OCI-LY3 (cell line): ENCODE measurements around the gene RFTN2.

ENCODE experiments used
- H2AFZ ChIP-seq: fragments of 200-600, 300-600 bp; shearing (Covaris generic); 2 replicates; pipeline ENCODE4 v1.6.0; 2014; ENCODE audit warnings: antibody characterized with exemption, low read depth, low read length
- H3K27ac ChIP-seq: fragments of 200-600, 300-600 bp; sonication (generic); 2 replicates; pipeline ENCODE4 v1.5.1; 2014; ENCODE audit warnings: mild to moderate bottlenecking, low read length, moderate library complexity, mixed read lengths
- H3K27me3 ChIP-seq: fragments of 200-600, 300-600 bp; sonication (generic); 2 replicates; pipeline ENCODE4 v1.6.1; 2014; ENCODE audit warnings: low read depth, low read length, mixed read lengths
- H3K36me3 ChIP-seq: fragments of 200-600, 300-600 bp; sonication (generic); replicated peaks from 2 replicates; pipeline ENCODE3; 2014; ENCODE audit warnings: low read depth, low read length, mixed read lengths
- H3K4me1 ChIP-seq: fragments of 300-600, 200-600 bp; sonication (generic); 2 replicates; pipeline ENCODE4 v1.6.1; 2014; ENCODE audit warnings: low read length, mixed read lengths
- H3K4me2 ChIP-seq: fragments of 200-600, 300-600 bp; sonication (generic); 2 replicates; pipeline ENCODE4 v1.6.1; 2014; ENCODE audit warnings: low read length, mixed read lengths
- H3K4me3 ChIP-seq: fragments of 300-600, 200-600 bp; sonication (generic); 2 replicates; pipeline ENCODE4 v1.5.1; 2014; ENCODE audit warnings: antibody characterized with exemption, mild to moderate bottlenecking, low read length, moderate library complexity
- H3K79me2 ChIP-seq: fragments of 300-600, 200-600 bp; shearing (Covaris generic); 2 replicates; pipeline ENCODE4 v1.6.1; 2014; ENCODE audit warnings: mild to moderate bottlenecking, low read length, mixed read lengths
- H3K9ac ChIP-seq: fragments of 300-600, 200-600 bp; shearing (Covaris generic); 2 replicates; pipeline ENCODE4 v1.6.0; 2014; ENCODE audit warnings: mild to moderate bottlenecking, low read length, moderate library complexity
- H3K9me3 ChIP-seq: fragments of 200-600, 300-600 bp; shearing (Covaris generic); 2 replicates; pipeline ENCODE4 v1.6.1; 2014; ENCODE audit warnings: low read length, mixed read lengths; ENCODE audit not compliant: insufficient read depth
- H4K20me1 ChIP-seq: fragments of 200-600, 300-600 bp; sonication (generic); 2 replicates; pipeline ENCODE4 v1.6.1; 2016; ENCODE audit warnings: low read length, mixed read lengths; ENCODE audit not compliant: insufficient read depth
- EZH2phosphoT487 ChIP-seq: fragments of 200-600 bp; shearing (Covaris generic); IDR thresholded peaks from 2 replicates; pipeline ENCODE4 v1.6.1; 2018; ENCODE audit warnings: antibody characterized with exemption, mixed run types, low read depth
- TF ChIP-seq, protein P1 (sequence below): fragments of 200-600, 300-600 bp; sonication (generic); IDR thresholded peaks from 2 replicates; pipeline ENCODE4 v1.5.1; 2014; ENCODE audit warnings: antibody characterized with exemption, low read length, low read depth

RFTN2 gene

GRCh38 chr2:197674060-197674459 is 1.3 kb downstream of the RFTN2 start:
- Histone ChIP-seq H3K4me2 (no peak overlapping the region), H3K9me3 (no peaks in the 10 kb centered on the region), H3K4me3 (no peak overlapping the region), H3K79me2 (no peaks in the 10 kb centered on the region), H3K9ac (no peak overlapping the region), H3K27ac (no peak overlapping the region), H3K36me3 (no peaks in the 10 kb centered on the region), H4K20me1 (no peaks in the 10 kb centered on the region), H3K4me1 (no peaks in the 10 kb centered on the region), H2AFZ (no peak overlapping the region), H3K27me3 (no peaks in the 10 kb centered on the region)
- TF ChIP-seq, protein P1, sequence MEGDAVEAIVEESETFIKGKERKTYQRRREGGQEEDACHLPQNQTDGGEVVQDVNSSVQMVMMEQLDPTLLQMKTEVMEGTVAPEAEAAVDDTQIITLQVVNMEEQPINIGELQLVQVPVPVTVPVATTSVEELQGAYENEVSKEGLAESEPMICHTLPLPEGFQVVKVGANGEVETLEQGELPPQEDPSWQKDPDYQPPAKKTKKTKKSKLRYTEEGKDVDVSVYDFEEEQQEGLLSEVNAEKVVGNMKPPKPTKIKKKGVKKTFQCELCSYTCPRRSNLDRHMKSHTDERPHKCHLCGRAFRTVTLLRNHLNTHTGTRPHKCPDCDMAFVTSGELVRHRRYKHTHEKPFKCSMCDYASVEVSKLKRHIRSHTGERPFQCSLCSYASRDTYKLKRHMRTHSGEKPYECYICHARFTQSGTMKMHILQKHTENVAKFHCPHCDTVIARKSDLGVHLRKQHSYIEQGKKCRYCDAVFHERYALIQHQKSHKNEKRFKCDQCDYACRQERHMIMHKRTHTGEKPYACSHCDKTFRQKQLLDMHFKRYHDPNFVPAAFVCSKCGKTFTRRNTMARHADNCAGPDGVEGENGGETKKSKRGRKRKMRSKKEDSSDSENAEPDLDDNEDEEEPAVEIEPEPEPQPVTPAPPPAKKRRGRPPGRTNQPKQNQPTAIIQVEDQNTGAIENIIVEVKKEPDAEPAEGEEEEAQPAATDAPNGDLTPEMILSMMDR = no peak
- TF ChIP-seq EZH2phosphoT487 = no peak

DNA sequence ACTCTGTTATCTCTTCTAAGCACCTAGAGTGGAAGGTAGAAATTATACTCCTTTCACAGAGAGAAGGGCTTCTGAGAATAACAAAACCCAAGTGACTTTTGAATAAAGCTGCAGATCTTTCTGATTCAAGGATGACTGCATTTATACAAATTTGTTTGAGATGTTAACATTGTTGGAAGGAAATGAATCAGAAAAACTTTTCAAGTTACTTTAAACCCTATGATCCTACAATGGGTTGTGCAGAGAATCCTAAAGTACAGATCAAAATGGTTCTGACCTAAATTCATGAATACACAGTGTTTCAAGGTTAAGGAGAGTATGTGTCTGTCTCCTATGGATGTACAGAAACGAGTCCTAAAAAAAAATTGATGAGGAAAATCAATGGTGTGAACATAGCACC is 1.8 kb downstream of the RFTN2 start:
- no peak overlapping the region for H3K4me2 ChIP-seq

GRCh38 chr2:197673106-197673505 is 2.3 kb downstream of the RFTN2 start:
- no peak overlapping the region for H3K9ac ChIP-seq
- no peaks in the 10 kb centered on the region for H3K79me2 ChIP-seq
- TF ChIP-seq, protein P1 = no peak
- TF ChIP-seq EZH2phosphoT487 = no peak
- no peak overlapping the region for H3K27ac ChIP-seq
- H4K20me1 ChIP-seq = no peaks in the 10 kb centered on the region
- H3K4me1 ChIP-seq = no peaks in the 10 kb centered on the region
- H3K9me3 ChIP-seq = no peaks in the 10 kb centered on the region
- H3K4me3 ChIP-seq = no peak overlapping the region
- no peaks in the 10 kb centered on the region for H3K36me3 ChIP-seq
- no peaks in the 10 kb centered on the region for H3K27me3 ChIP-seq
- no peak overlapping the region for H3K4me2 ChIP-seq
- no peak overlapping the region for H2AFZ ChIP-seq

More for the DNA sequence above, 1.8 kb downstream of the RFTN2 start:
- no peaks in the 10 kb centered on the region for H3K9me3 ChIP-seq
- H3K27me3 ChIP-seq = no peaks in the 10 kb centered on the region
- H3K4me3 ChIP-seq = no peak overlapping the region
- H3K27ac ChIP-seq = no peak overlapping the region
- H2AFZ ChIP-seq = no peak overlapping the region
- H3K9ac ChIP-seq = no peak overlapping the region
- TF ChIP-seq, protein P1 = no peak
- no peak for TF ChIP-seq EZH2phosphoT487
- H3K36me3 ChIP-seq = no peaks in the 10 kb centered on the region
- H3K4me1 ChIP-seq = no peaks in the 10 kb centered on the region
- H4K20me1 ChIP-seq = no peaks in the 10 kb centered on the region
- no peaks in the 10 kb centered on the region for H3K79me2 ChIP-seq

DNA sequence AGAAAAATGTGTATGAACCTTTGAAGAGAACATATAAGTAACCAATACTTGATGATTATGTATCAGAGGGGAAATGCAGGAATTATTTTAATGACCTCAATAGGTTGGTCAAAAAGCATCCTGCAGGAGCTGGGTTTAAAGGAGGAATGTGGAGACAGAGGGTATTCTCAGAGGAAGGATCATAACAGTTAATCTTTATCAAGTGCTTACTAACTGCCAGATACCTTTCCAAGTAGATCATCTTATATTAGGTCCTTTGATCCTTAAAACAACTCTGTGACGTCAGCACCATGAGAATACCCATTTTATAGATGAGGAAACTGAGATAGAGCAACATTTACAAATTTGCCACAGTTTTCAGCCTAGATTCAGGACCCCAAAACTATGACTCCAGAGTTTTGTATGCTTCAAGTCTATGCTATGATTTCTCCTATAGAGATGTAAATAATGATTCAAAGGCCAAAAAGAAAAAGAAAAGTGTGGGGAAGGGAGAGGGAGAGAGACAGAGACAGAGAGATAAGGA is 3.0 kb downstream of the RFTN2 start:
- H3K4me1 ChIP-seq = no peaks in the 10 kb centered on the region
- no peak overlapping the region for H3K9ac ChIP-seq
- H3K79me2 ChIP-seq = no peaks in the 10 kb centered on the region
- no peaks in the 10 kb centered on the region for H3K27me3 ChIP-seq
- no peak overlapping the region for H3K4me2 ChIP-seq
- no peak overlapping the region for H2AFZ ChIP-seq
- H3K27ac ChIP-seq = no peak overlapping the region
- no peak for TF ChIP-seq EZH2phosphoT487
- TF ChIP-seq, protein P1 = no peak
- H3K4me3 ChIP-seq = no peak overlapping the region
- no peaks in the 10 kb centered on the region for H4K20me1 ChIP-seq
- no peaks in the 10 kb centered on the region for H3K36me3 ChIP-seq
- 0 out of 2 replicates have a peak, but pooled peaks cover 1% of the 10 kb centered on the region for H3K9me3 ChIP-seq
